Dermis blood vessel endothelial cell (primary cell): ENCODE results near the gene GALNS. TPM values are rescaled to one million over a fixed set of nuclear protein-coding genes. Genes with fewer than 3 reads are reported as not detected.
"Not testable (repeated sequence)": the region's sequence is repeated elsewhere in the genome, so short reads cannot be mapped to it uniquely, and the experiment has no call there.

Source experiments
- DNase-seq: peaks from one replicate; pipeline ENCODE4 v3.0.0; 2010
- total RNA-seq: library from RNA; depleted of rRNA; stranded (reverse); fragments of >200 nt; gene quantifications from 2 replicates; pipeline ENCODE4 v1.2.3, GENCODE V29; 2014

The GALNS gene
- 25.0 and 26.3 TPM in 2 replicates for total RNA-seq

GRCh38 chr16:88856828-88857727 lies at the start of gene GALNS, which contains the start of gene TRAPPC2L:
GALNS (minus strand) TSS chr16:88856947; CDS start chr16:88856877, 70 bp downstream.
TRAPPC2L (plus strand) TSS chr16:88857127; CDS start chr16:88857151, 24 bp downstream.
- peak; percentile 98 for DNase-seq

- no peak for DNase-seq
Observed at GRCh38 chr16:88906020-88906419, 49.3 kb upstream of the GALNS start.

GRCh38 chr16:88905563-88905962 lies 48.8 kb upstream of the GALNS start:
- peak; percentile 22 for DNase-seq

- peak; percentile 32 for DNase-seq
Observed at GRCh38 chr16:88904676-88905365, 48.1 kb upstream of the GALNS start.

- DNase-seq, result no peak
Observed at GRCh38 chr16:88903267-88903666, 46.5 kb upstream of the GALNS start.

- no peak for DNase-seq
Observed at GRCh38 chr16:88902744-88903143, 46.0 kb upstream of the GALNS start.

- DNase-seq, result no peak
Observed at GRCh38 chr16:88901718-88902337, 45.1 kb upstream of the GALNS start.

GRCh38 chr16:88900662-88901052 lies 43.9 kb upstream of the GALNS start:
- DNase-seq, result no peak

- DNase-seq, result no peak
Observed at GRCh38 chr16:88899901-88900661, 43.3 kb upstream of the GALNS start.

GRCh38 chr16:88897696-88898425 lies 41.1 kb upstream of the GALNS start:
- no peak for DNase-seq

GRCh38 chr16:88896238-88897070 lies 39.7 kb upstream of the GALNS start:
- DNase-seq, result no peak

- DNase-seq, result no peak
Observed at GRCh38 chr16:88895335-88895734, 38.6 kb upstream of the GALNS start.

- DNase-seq, result no peak
Observed at GRCh38 chr16:88894681-88895300, 38.0 kb upstream of the GALNS start.

GRCh38 chr16:88894266-88894665 lies 37.5 kb upstream of the GALNS start:
- DNase-seq, result not testable (repeated sequence)

GRCh38 chr16:88893127-88893968 lies 36.6 kb upstream of the GALNS start:
- no peak for DNase-seq

- no peak for DNase-seq
Observed at GRCh38 chr16:88892065-88892464, 35.3 kb upstream of the GALNS start.

- no peak for DNase-seq
Observed at GRCh38 chr16:88891083-88891482, 34.3 kb upstream of the GALNS start.

- not testable (repeated sequence) for DNase-seq
Observed at GRCh38 chr16:88889702-88890352, 33.1 kb upstream of the GALNS start.
